ENCODE results near the gene CCRL2. TPM values are rescaled to one million over a fixed set of nuclear protein-coding genes. Genes with fewer than 3 reads are reported as not detected.

The CCRL2 gene
- polyA plus RNA-seq, 1 experiment: not detected

DNA sequence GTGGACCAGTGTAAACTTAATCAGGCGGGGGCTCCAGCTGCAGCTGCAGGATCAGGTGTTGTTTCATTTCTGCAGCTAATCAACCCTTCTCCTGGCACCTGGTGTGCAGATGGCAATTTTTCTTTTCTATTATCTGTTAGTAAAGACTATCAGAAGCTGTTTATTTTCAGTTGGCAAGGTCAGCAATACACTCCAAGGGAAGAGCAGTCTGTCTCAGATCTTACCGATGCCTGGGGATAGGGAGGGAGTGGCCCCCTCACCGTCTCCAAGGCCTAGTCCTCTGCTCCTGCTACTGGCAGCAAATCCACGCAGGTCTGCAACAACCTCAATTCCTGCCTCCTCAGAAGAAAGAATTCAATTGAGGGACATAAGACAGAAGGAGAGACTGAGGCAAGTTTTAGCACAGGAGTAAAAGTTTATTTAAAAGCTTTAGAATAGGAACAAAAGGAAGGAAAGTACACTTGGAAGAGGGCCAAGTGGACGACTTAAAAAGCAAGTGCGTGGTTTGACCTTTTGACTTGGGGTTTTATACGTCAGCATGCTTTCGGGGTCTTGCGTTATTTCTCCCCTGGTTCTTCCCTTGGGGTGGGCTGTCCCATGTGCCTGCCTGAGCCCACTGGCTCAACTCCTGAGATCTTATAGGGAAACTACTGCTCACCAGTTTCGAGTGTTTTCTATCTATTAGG is 9.2 kb downstream of the CCRL2 start:
- no peaks in the 10 kb centered on the region for H3K36me3 ChIP-seq (ENCODE audit: control insufficient read depth, insufficient read depth, low read length)
- DNase-seq (ENCODE audit: low read depth): no peak
- no peak for TF ChIP-seq CTCF (IDR thresholded peaks at IDR 0.05; ENCODE audit: insufficient read depth, low read depth, low read length)
- ChIA-PET POLR2A (no interaction called here), CTCF (no interaction called here)
- H3K4me3 ChIP-seq (ENCODE audit: low read depth, low read length): no peak overlapping the region
- no peaks in the 10 kb centered on the region; the same call in none of the 2 replicates for H3K27me3 ChIP-seq (ENCODE audit: control insufficient read depth, insufficient read depth, low read length)

GRCh38 chr3:46416811-46417510 is 9.9 kb downstream of the CCRL2 start:
- POLR2A ChIA-PET: no interaction called here

GRCh38 chr3:46417841-46418611 is 11.0 kb downstream of the CCRL2 start:
- H3K4me3 ChIP-seq (ENCODE audit: low read depth, low read length): no peak overlapping the region
- no peaks in the 10 kb centered on the region for H3K36me3 ChIP-seq (ENCODE audit: control insufficient read depth, insufficient read depth, low read length)
- POLR2A ChIA-PET: no interaction called here
- H3K27me3 ChIP-seq (ENCODE audit: control insufficient read depth, insufficient read depth, low read length): no peaks in the 10 kb centered on the region; the same call in none of the 2 replicates
- CTCF ChIA-PET: no interaction called here
- no peak for TF ChIP-seq CTCF (IDR thresholded peaks at IDR 0.05; ENCODE audit: insufficient read depth, low read depth, low read length)
- no peak for DNase-seq (ENCODE audit: low read depth)

More at GRCh38 chr3:46416811-46417510, 9.9 kb downstream of the CCRL2 start:
- CTCF ChIA-PET: no interaction called here
- Histone ChIP-seq H3K36me3 (ENCODE audit: control insufficient read depth, insufficient read depth, low read length) (no peaks in the 10 kb centered on the region), H3K27me3 (ENCODE audit: control insufficient read depth, insufficient read depth, low read length) (no peaks in the 10 kb centered on the region; the same call in none of the 2 replicates), H3K4me3 (ENCODE audit: low read depth, low read length) (no peak overlapping the region)
- DNase-seq (ENCODE audit: low read depth): no peak
- TF ChIP-seq CTCF (IDR thresholded peaks at IDR 0.05; ENCODE audit: insufficient read depth, low read depth, low read length): no peak

DNA sequence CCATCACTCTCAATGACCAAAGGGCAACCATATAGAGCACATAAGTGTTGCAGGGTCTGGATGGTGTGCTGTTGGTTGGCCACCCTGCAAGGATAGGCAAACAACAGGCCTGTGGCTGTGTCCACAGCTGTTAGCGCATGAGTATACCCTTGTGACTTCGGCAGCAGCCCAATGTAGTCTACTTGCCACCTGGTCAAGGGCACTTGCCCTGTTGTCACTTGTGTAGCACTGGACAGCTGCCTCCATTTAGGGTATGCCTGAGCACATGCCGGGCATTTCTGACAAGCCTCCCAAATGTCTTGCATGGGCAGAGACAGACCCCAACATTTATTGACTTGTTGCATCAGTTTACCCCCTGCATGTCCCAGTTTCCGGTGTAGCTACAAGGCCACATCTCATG is 12.8 kb downstream of the CCRL2 start:
- TF ChIP-seq CTCF (IDR thresholded peaks at IDR 0.05; ENCODE audit: insufficient read depth, low read depth, low read length): no peak
- Histone ChIP-seq H3K36me3 (ENCODE audit: control insufficient read depth, insufficient read depth, low read length) (no peaks in the 10 kb centered on the region), H3K4me3 (ENCODE audit: low read depth, low read length) (no peak overlapping the region), H3K27me3 (ENCODE audit: control insufficient read depth, insufficient read depth, low read length) (no peaks in the 10 kb centered on the region; the same call in none of the 2 replicates)
- POLR2A ChIA-PET: no interaction called here
- CTCF ChIA-PET: no interaction called here
- DNase-seq (ENCODE audit: low read depth): no peak

DNA sequence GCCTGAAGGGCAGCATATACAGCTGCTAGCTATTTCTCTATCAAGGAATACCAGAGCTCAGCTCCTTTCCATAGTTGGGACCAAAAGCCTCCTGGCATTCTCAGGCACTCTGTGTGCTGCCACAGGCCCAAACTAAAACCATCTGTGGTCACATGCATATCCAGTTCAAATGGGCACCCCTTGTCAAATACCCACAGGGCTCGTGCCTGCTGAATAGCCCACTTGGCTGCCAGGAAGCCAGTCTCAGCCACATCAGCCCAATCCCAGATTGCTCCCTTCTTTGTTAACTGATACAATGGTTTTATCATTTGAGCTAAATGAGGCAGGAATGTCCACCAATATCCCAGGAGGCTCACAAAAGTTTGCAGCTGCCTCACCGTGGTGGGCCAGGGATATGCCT is 13.9 kb downstream of the CCRL2 start:
- Histone ChIP-seq H3K27me3 (ENCODE audit: control insufficient read depth, insufficient read depth, low read length) (no peaks in the 10 kb centered on the region; the same call in none of the 2 replicates), H3K36me3 (ENCODE audit: control insufficient read depth, insufficient read depth, low read length) (no peaks in the 10 kb centered on the region), H3K4me3 (ENCODE audit: low read depth, low read length) (no peak overlapping the region)
- POLR2A ChIA-PET: no interaction called here
- no peak for TF ChIP-seq CTCF (IDR thresholded peaks at IDR 0.05; ENCODE audit: insufficient read depth, low read depth, low read length)
- no peak for DNase-seq (ENCODE audit: low read depth)
- CTCF ChIA-PET: interaction anchor here (1.1 kb wide), 1 partner anchor 137 kb away, joined by 3 read pairs; no protein-coding TSS in a partner anchor

Measured in BJ (cell line).